Suppressor macrophage (primary cell): Measurements from ENCODE around the gene LOX.

Experiments
- DNase-seq, 4 experiments: peaks; one replicate each; pipeline ENCODE4 v3.0.0-alpha.2; 2020 to 2022

Gene LOX

GRCh38 chr5:122051569-122051968 is 26.5 kb downstream of the LOX start:
- DNase-seq = no peak

GRCh38 chr5:122050959-122051358 is 27.1 kb downstream of the LOX start:
- DNase-seq = no peak

GRCh38 chr5:122040636-122041302 is 37.3 kb downstream of the LOX start:
- no peak for DNase-seq

- no peak for DNase-seq
Measured at GRCh38 chr5:122036326-122036725, 41.7 kb downstream of the LOX start.

- DNase-seq = no peak
Measured at GRCh38 chr5:122035913-122036312, 42.1 kb downstream of the LOX start.

GRCh38 chr5:122031836-122032235 is 46.2 kb downstream of the LOX start:
- no peak for DNase-seq

- no peak for DNase-seq
Measured at GRCh38 chr5:122030251-122030650, 47.8 kb downstream of the LOX start.

- no peak for DNase-seq
Measured at GRCh38 chr5:122029818-122030217, 48.2 kb downstream of the LOX start.

GRCh38 chr5:122022966-122023365 is 55.1 kb downstream of the LOX start:
- peak in 2 of 4 experiments; percentile 11 to 31 for DNase-seq

- no peak for DNase-seq
Measured at GRCh38 chr5:122019919-122020590, 58.0 kb downstream of the LOX start.

- no peak for DNase-seq
Measured at GRCh38 chr5:122015471-122015870, 62.6 kb downstream of the LOX start.

GRCh38 chr5:122014236-122014935 is 63.7 kb downstream of the LOX start:
- no peak for DNase-seq
